Activated B cell treated with CpG ODN at 0.5 μM for 24 hours (primary cell): ENCODE data around the gene SPON1. TPM values are rescaled to one million over a fixed set of nuclear protein-coding genes. Genes with fewer than 3 reads are reported as not detected.

Experiments used
- ATAC-seq: fragments of 200-7000 bp; cut with Tn5 transposase; one replicate; pipeline ENCODE4 v1.10.0; 2021; ENCODE audit warnings: low read depth, mild to moderate bottlenecking, moderate library complexity
- CTCF ChIA-PET: fragments of 350-600 bp; sonication (Branson Sonifier 250); formaldehyde crosslinking; loops from one replicate; lab custom pipeline; 2021; ENCODE audit warnings: antibody characterized with exemption; lab: Charles Lee
- POLR2A ChIA-PET: fragments of 350-600 bp; sonication (Branson Sonifier 250); formaldehyde crosslinking; loops from one replicate; lab custom pipeline; 2021; ENCODE audit warnings: antibody characterized with exemption; lab: Charles Lee
- DNase-seq: peaks from one replicate; pipeline ENCODE4 v3.0.0; 2022
- H3K27ac Mint-ChIP-seq: one replicate; pipeline ENCODE4 v1.8.0; 2020; ENCODE audit warnings: mixed read lengths
- H3K27me3 Mint-ChIP-seq: one replicate; pipeline ENCODE4 v1.8.0; 2021; ENCODE audit warnings: mixed read lengths
- H3K36me3 Mint-ChIP-seq: one replicate; pipeline ENCODE4 v1.8.0; 2021; ENCODE audit warnings: low read depth, mixed read lengths
- H3K4me1 Mint-ChIP-seq: one replicate; pipeline ENCODE4 v1.8.0; 2021; ENCODE audit warnings: mixed read lengths
- H3K4me3 Mint-ChIP-seq: one replicate; pipeline ENCODE4 v1.8.0; 2020; ENCODE audit warnings: mild to moderate bottlenecking, mixed read lengths
- H3K9me3 Mint-ChIP-seq: one replicate; pipeline ENCODE4 v1.8.0; 2020; ENCODE audit warnings: mixed read lengths
- CTCF ChIP-seq: fragments of 200-600 bp; IDR thresholded peaks from one replicate; pipeline ENCODE4 v1.8.0; 2022; ENCODE audit warnings: antibody characterized with exemption, mild to moderate bottlenecking
- intact Hi-C: fragments of 100-400 bp; cut with micrococcal nuclease; formaldehyde crosslinking; loops from one replicate; pipeline ENCODE4 v1.15.1; 2024
- total RNA-seq: library from RNA; stranded (reverse); gene quantifications from 2 replicates; pipeline ENCODE4 v1.2.3, GENCODE V29; 2022

The SPON1 gene
- total RNA-seq, 1 donor from 2014 or later: not detected

- ChIA-PET CTCF (no interaction called here), POLR2A (no interaction called here)
- Mint-ChIP-seq H3K27me3 (peaks cover 18% of the 10 kb centered on the region), H3K4me1 (no peaks in the 10 kb centered on the region), H3K27ac (no peak overlapping the region), H3K4me3 (no peak overlapping the region), H3K36me3 (no peaks in the 10 kb centered on the region), H3K9me3 (no peaks in the 10 kb centered on the region)
- no peak for TF ChIP-seq CTCF
- intact Hi-C loops: no loop called here
- no peak for ATAC-seq
- no peak for DNase-seq
Measured at GRCh38 chr11:13993096-13993765, 30.7 kb downstream of the SPON1 start.

GRCh38 chr11:13997881-13998280 lies 35.4 kb downstream of the SPON1 start:
- TF ChIP-seq CTCF: no peak
- Mint-ChIP-seq H3K36me3 (no peaks in the 10 kb centered on the region), H3K27ac (no peak overlapping the region), H3K9me3 (peaks cover 9% of the 10 kb centered on the region), H3K4me3 (no peak overlapping the region), H3K4me1 (no peaks in the 10 kb centered on the region), H3K27me3 (peaks cover 14% of the 10 kb centered on the region)
- ChIA-PET POLR2A (no interaction called here), CTCF (no interaction called here)
- intact Hi-C loops: no loop called here
- DNase-seq (no peak), ATAC-seq (no peak)

- ATAC-seq (no peak), DNase-seq (no peak)
- intact Hi-C loops: no loop called here
- Mint-ChIP-seq H3K4me3 (no peak overlapping the region), H3K4me1 (no peaks in the 10 kb centered on the region), H3K27ac (no peak overlapping the region), H3K9me3 (peaks cover 11% of the 10 kb centered on the region), H3K27me3 (peaks cover 16% of the 10 kb centered on the region), H3K36me3 (no peaks in the 10 kb centered on the region)
- no peak for TF ChIP-seq CTCF
- ChIA-PET POLR2A (no interaction called here), CTCF (no interaction called here)
Measured at GRCh38 chr11:13999704-14000103, 37.2 kb downstream of the SPON1 start.

- no peak for TF ChIP-seq CTCF
- ATAC-seq (no peak), DNase-seq (no peak)
- peaks cover 16% of the 10 kb centered on the region for H3K27me3 Mint-ChIP-seq
- peaks cover 11% of the 10 kb centered on the region for H3K9me3 Mint-ChIP-seq
- no peak overlapping the region for H3K4me3 Mint-ChIP-seq
- no peaks in the 10 kb centered on the region for H3K4me1 Mint-ChIP-seq
- H3K36me3 Mint-ChIP-seq: no peaks in the 10 kb centered on the region
- intact Hi-C loops: no loop called here
- POLR2A ChIA-PET: no interaction called here
- H3K27ac Mint-ChIP-seq: no peak overlapping the region
- CTCF ChIA-PET: no interaction called here
Measured at GRCh38 chr11:14001597-14001996, 39.1 kb downstream of the SPON1 start.

- DNase-seq: no peak
- Mint-ChIP-seq H3K4me1 (no peaks in the 10 kb centered on the region), H3K9me3 (peaks cover 3% of the 10 kb centered on the region), H3K36me3 (no peaks in the 10 kb centered on the region), H3K4me3 (no peak overlapping the region), H3K27me3 (peaks cover 9% of the 10 kb centered on the region), H3K27ac (no peak overlapping the region)
- POLR2A ChIA-PET: no interaction called here
- CTCF ChIA-PET: no interaction called here
- TF ChIP-seq CTCF: no peak
- intact Hi-C loops: no loop called here
- ATAC-seq: no peak
Measured at GRCh38 chr11:14007566-14007965, 45.0 kb downstream of the SPON1 start.
